ENCODE measurements around the gene GLI3.

DNA sequence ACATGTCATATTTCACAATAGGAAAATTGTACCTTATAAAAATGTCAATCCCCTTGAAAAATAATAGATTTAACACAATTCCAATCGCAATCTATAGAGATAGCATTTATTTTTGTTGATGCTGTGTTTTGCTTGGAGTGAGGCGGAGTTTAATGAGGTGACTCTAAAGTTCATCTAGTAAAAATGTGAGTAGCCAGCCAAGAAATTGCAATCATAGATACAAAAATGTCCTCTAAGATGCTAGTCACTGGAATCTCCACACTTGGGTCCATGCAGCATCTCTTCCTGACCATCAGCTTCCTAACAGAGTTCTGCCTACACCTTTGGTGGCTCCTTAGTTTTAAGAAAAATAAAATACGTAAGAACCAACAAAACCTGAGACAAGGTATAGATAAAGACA, 44.9 kb downstream of the GLI3 start:
- TF ChIP-seq CREB1 (CRISPR knock-in tag; IDR thresholded peaks at IDR 0.05) (no peak), ESRRA (CRISPR knock-in tag; IDR thresholded peaks at IDR 0.05; ENCODE audit: borderline replicate concordance) (no peak), CTCF (IDR thresholded peaks at IDR 0.05) (no peak), E2F1 (CRISPR knock-in tag; IDR thresholded peaks at IDR 0.05) (no peak)
- TF ChIP-seq, protein P1, sequence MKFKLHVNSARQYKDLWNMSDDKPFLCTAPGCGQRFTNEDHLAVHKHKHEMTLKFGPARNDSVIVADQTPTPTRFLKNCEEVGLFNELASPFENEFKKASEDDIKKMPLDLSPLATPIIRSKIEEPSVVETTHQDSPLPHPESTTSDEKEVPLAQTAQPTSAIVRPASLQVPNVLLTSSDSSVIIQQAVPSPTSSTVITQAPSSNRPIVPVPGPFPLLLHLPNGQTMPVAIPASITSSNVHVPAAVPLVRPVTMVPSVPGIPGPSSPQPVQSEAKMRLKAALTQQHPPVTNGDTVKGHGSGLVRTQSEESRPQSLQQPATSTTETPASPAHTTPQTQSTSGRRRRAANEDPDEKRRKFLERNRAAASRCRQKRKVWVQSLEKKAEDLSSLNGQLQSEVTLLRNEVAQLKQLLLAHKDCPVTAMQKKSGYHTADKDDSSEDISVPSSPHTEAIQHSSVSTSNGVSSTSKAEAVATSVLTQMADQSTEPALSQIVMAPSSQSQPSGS (CRISPR knock-in tag; IDR thresholded peaks at IDR 0.05; ENCODE audit: borderline replicate concordance, low read depth) = no peak

All from WTC11 (cell line).